ENCODE data around the gene ABCA9. TPM values are rescaled to one million over a fixed set of nuclear protein-coding genes. Genes with fewer than 3 reads are reported as not detected.

Gene ABCA9
- total and polyA plus RNA-seq, 2 of the 13 experiments (the other 11 are each of a cell fraction or from before 2014, with no cell fraction given), result 0.04 TPM; not detected in 1

GRCh38 chr17:69030169-69030568 is 30.6 kb downstream of the ABCA9 start:
- Histone ChIP-seq H3K9ac (ENCODE audit: insufficient read depth, low read depth, low read length) (no peak overlapping the region), H3K27ac (ENCODE audit: extremely low read length, insufficient read depth, low read length) (no peak overlapping the region), H3K4me2 (ENCODE audit: low read depth, low read length) (no peak overlapping the region), H3K79me2 (ENCODE audit: insufficient read depth, low read length) (no peaks in the 10 kb centered on the region), H2AFZ (ENCODE audit: low read length) (no peak overlapping the region), H4K20me1 (ENCODE audit: insufficient read depth, low read length) (no peaks in the 10 kb centered on the region), H3K27me3 (ENCODE audit: control insufficient read depth in 1 of 2, insufficient read depth in 2 of 2, low read length in 2 of 2) (no peaks in the 10 kb centered on the region), H3K9me3 (ENCODE audit: low read length) (no peaks in the 10 kb centered on the region), H3K36me3 (replicated peaks in 1 of 2; ENCODE audit: control insufficient read depth in 1 of 2, insufficient read depth in 2 of 2, low read length in 2 of 2) (no peaks in the 10 kb centered on the region), H3K4me3 (replicated peaks in 1 of 3; ENCODE audit: insufficient read depth in 1 of 3, low read depth in 2 of 3, low read length in 3 of 3) (no peak overlapping the region), H3K4me1 (ENCODE audit: insufficient read depth, low read length) (peaks cover 21% of the 10 kb centered on the region)
- BruUV-seq (replicated peaks), result no TSS peak
- no peak for TF ChIP-seq ZNF282 (IDR thresholded peaks at IDR 0.05; ENCODE audit: partially characterized antibody)
- TF ChIP-seq PLSCR1 (CRISPR knock-in tag; IDR thresholded peaks at IDR 0.05; ENCODE audit: borderline replicate concordance), result no peak
- TF ChIP-seq ZNF644 (CRISPR knock-in tag; IDR thresholded peaks at IDR 0.05; ENCODE audit: low read depth), result no peak
- no peak for TF ChIP-seq REXO4 (CRISPR knock-in tag; IDR thresholded peaks at IDR 0.05; ENCODE audit: borderline replicate concordance)
- TF ChIP-seq ZNF543 (CRISPR knock-in tag; IDR thresholded peaks at IDR 0.05), result no peak
- no peak for TF ChIP-seq BRCA1 (CRISPR knock-in tag; IDR thresholded peaks at IDR 0.05)
- TF ChIP-seq MYC (CRISPR knock-in tag; IDR thresholded peaks at IDR 0.05; ENCODE audit: borderline replicate concordance), result no peak
- TF ChIP-seq MAFK (conservative IDR thresholded peaks at IDR 0.05 in 1 of 2, IDR thresholded peaks at IDR 0.05 in 1 of 2; ENCODE audit: low read length in 2 of 2), result no peak
- no peak for TF ChIP-seq ZNF749 (CRISPR knock-in tag; IDR thresholded peaks at IDR 0.05; ENCODE audit: borderline replicate concordance)
- no peak for TF ChIP-seq PBX3 (CRISPR knock-in tag; IDR thresholded peaks at IDR 0.05; ENCODE audit: borderline replicate concordance)
- no peak for TF ChIP-seq NCOA1 (CRISPR knock-in tag; IDR thresholded peaks at IDR 0.05)
- TF ChIP-seq MAZ (IDR thresholded peaks at IDR 0.05; ENCODE audit: borderline replicate concordance, low read depth, low read length), result no peak
- TF ChIP-seq MAZ (CRISPR knock-in tag; IDR thresholded peaks at IDR 0.05; ENCODE audit: low read depth), result no peak
- TF ChIP-seq SP140L (CRISPR knock-in tag; IDR thresholded peaks at IDR 0.05; ENCODE audit: borderline replicate concordance), result no peak
- no peak for TF ChIP-seq TERF1 (CRISPR knock-in tag; IDR thresholded peaks at IDR 0.05)
- no peak for TF ChIP-seq CREB3 (CRISPR knock-in tag; IDR thresholded peaks at IDR 0.05)
- TF ChIP-seq ZFP36 (IDR thresholded peaks at IDR 0.05; ENCODE audit: borderline replicate concordance, low read depth, low read length, partially characterized antibody), result no peak
- no peak for TF ChIP-seq XRCC5 (optimal IDR thresholded peaks at IDR 0.05; ENCODE audit: low read length)
- no peak for TF ChIP-seq ZUFSP (CRISPR knock-in tag; IDR thresholded peaks at IDR 0.05; ENCODE audit: borderline replicate concordance)
- WGBS (ENCODE audit: low lambda C conversion rate), result 95% methylated on average over 1 of the region's 1 CpG
- FAIRE-seq (no peak), ATAC-seq (no peak), DNase-seq (ENCODE audit: low spot score) (no peak)
- in situ Hi-C loops (cut with HindIII; ENCODE audit: extremely low pct_ligation_motif_present, low pct_unique_long_range_greater_than_20kb) (no loop called here), intact Hi-C loops (cut with micrococcal nuclease; ENCODE audit: unreplicated experiment) (no loop called here)
- CTCF ChIA-PET (ENCODE audit: low intra/inter-chr PET ratio, low total read pairs), result no interaction called here
- POLR2A ChIA-PET, result no interaction called here
